ENCODE results near the gene CAMK2D.
"Not testable (repeated sequence)": the region's sequence is repeated elsewhere in the genome, so short reads cannot be mapped to it uniquely, and the experiment has no call there.

The CAMK2D gene

DNA sequence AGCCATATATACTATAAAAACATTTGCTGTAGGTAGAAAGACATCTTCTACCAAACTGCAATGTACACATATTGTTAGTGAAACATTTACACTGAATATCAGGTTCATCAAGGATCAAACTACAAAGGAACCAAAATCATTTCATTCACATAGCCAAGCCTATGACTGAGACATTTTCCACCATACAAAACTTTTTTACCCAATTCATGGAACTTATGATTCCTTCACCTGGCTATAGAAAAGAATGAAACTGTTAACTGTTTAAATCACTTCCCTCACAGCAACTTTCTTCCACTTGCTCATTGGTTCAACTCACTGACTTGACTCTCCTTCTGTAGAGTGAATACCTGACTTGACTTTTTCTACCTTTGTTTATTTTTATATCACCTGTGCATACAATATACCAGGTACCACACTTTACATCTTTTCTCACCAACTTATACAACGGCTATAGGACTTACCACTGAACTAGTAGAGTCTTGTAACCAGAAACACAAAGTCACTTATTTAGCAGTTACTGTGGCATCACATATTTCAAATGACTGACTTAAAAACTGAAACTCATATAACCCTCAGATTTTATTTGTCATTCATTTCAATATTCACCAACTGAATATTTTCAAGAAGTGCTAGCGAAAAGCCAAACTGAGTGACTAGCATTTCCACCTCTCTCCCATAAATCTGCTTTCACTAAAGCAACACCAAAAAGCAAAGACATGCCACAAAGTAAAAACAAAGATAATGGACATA lies 30.9 kb downstream of the CAMK2D start:
- no peak for DNase-seq

DNA sequence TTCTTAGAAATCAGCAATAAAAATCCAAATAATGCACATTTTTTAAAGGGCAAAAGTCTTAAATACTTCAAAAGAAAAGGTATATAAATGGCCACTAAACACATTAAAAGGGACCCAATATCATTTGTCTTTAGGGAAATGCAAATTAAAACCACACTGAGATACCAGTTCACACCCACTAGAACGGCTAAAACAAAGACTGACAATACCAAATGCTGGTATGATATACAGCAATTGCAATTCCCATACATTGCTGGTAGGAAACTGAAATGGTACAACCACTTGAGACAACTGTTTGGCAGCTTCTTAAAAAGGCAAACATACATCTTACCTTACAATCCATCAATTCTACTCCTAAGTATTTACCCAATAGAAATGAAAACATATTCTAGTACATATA lies 33.7 kb downstream of the CAMK2D start:
- no peak for DNase-seq

DNA sequence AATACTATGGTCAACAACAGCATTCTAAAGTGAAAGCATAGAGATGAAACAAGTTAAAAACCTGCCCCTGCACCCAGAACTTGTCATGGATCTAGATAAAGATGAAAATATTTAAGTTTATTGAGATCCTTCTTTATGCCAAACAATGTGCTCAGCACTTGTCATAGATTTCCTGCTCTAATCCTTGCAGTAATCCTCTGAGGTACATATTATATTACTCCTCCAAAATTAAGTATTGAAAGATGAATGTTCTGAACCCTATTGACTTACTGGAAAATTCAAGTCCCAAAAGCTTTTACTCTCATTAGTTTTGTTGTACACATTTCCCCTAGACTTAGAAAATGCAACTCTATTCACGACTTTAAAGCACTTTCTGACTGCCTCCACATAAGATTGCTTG lies 35.6 kb downstream of the CAMK2D start:
- no peak for DNase-seq

DNA sequence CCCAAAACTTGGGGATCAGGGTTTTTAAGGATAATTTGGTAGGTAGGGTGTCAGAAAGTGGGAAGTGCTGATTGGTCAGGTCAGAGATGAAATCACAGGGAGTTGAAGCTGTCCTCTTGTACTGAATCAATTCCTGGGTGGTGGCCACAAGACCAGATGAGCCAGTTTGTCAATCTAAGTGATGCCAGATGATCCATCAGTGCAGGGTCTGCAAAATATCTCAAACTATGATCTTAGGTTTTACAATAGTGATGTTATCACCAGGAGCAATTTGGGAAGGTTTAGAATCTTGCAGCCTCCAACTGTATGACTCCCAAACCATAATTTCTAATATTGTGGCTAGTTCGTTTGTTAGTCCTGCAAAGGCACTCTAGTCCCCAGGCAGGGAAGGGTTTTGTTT lies 43.3 kb downstream of the CAMK2D start:
- DNase-seq, result no peak

DNA sequence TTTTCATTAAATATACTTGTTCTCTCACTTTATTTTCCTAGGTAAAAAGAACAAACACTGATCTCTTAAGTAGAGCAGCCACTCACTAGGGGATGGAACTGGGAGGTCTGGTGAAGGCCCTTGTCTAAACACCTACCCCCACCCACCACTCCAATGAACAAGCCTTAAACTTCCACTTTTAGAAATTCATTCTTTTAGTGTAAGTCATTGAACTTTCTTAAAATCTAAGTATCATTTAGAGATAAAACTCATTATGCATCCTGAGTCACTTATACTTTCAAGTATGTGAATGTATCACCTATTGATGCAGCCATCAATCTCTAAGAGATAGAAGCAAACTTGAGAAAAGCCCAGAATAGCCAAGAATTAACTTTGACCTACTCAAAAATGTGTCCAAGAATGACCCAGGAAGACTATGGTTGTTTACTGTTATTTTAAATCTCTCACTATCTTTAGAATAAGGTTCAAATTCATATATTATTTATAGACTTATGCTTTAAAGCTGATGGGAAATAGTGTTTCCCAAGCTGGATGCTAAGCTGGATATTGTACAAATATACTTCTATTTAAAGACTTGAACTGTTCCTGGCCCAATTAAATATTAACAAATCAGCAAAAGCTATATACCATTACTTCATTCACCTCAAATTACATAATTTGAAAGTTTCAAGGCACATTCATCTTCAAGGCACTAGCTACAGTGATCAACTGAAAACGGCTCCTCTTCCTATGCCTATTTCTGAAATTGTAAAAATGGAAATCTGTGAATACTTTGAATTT lies 49.5 kb downstream of the CAMK2D start:
- no peak for DNase-seq

DNA sequence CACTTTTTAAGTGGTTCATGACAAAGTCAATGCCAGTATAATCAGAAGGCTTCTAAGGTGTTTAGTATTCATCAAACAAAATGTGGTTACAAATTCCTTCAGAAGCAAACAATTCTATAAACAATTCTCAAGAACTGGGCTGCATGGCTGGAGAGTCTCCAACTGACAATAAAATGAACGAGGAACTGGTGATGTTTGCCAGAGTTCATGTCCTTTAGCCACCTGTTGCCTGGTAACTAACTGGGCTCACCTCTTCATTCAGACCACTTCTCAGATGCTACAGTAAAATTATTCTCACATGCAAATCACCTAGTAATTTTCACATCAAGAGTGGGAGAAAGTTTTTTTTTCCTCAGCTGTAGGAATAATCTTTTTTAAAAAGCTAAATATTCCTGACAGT lies 53.3 kb downstream of the CAMK2D start:
- no peak for DNase-seq

DNA sequence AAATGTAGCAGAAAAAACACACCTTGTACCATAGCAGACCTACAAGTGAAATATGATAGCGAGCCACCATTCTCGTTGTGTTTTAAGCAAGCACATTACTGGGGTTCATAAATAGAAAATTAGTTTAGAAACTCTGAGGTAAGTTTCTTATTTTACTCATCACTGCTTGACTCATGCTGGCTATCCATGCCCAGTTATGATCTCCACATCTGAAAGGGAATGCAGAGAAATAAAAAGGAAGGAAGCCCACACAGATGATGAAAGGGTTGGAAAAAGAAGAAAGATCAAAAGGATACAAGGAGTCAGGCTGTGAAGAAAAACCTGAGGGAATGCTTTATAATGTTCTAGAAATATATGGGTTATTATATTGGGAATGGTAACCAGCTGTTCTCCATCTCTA lies 54.5 kb downstream of the CAMK2D start:
- no peak for DNase-seq

DNA sequence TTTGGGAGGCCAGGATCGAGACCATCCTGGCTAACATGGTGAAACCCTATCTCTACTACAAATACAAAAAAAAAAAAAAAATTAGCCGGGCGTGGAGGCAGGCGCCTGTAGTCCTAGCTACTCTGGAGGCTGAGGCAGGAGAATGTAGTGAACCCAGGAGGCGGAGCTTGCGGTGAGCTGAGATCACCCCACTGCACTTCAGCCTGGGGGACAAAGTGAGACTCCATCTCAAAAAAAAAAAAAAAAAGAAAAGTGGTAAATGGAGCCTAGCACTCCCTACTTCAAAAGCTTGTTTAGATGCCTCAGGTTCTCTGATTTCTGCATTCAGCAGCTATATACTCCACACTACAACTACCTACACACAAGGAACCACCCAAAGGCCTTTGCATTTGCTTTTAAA lies 56.4 kb downstream of the CAMK2D start:
- DNase-seq, result not testable (repeated sequence)

DNA sequence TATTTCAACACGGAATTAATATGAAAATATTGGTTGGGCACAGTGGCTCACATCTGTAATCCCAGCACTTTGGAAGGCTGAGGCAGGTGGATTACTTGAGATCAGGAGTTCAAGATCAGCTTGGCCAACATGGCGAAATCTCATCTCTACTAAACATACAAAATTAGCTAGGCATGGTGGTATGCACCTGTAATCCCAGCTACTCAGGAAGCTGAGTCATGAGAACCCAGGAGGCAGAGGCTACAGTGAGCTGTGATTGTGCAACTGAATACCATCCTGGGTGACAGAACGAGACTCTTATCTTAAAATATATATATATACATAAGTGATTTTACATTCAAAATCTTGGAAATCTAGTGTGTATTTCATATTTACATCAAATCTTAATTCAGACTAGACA lies 58.9 kb downstream of the CAMK2D start:
- not testable (repeated sequence) for DNase-seq

DNA sequence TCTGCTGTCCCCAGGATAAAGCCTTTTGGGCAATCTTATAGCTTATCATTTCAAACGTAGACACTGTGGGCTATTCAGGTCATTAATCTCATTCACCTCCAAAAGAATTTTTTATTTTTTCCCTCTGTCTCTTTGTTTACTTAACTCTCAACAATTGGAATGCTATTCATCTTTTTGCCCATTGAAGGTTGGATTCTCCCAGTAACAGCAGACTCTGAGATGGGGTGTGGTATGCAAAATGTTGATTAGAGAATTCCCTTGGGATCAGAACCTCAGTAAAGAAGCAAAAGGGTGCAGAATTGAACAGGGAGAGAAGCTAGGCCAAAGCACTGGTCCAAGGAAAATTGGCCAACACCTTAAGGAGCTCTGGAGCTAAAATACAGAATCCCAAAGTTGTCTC lies 60.4 kb downstream of the CAMK2D start:
- no peak for DNase-seq

DNA sequence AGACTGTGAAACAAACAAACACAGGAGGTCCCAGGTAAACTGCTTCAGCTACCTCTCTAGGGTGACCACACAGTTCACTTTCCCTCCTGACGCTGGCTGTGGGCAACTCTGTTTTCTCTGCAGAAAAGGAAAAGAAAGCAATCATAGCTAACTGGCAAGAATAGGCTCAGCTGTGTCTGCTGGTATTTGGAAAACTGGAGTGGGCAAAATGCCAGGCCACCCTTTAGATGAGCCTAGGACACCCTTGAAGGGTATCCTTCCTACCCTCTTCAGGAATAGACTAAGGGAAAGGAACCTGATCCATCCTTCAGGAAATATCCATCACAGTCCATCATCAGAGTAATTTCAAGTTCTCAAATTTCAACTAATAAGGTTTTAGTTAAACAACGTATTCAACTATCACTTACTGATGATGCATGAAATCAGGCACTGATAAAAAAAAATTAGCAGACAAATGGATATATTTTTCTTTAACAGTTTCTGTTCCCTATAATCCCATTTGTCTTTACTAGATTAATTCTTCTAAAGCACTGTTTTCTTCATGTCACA lies 60.9 kb downstream of the CAMK2D start:
- no peak for DNase-seq

DNA sequence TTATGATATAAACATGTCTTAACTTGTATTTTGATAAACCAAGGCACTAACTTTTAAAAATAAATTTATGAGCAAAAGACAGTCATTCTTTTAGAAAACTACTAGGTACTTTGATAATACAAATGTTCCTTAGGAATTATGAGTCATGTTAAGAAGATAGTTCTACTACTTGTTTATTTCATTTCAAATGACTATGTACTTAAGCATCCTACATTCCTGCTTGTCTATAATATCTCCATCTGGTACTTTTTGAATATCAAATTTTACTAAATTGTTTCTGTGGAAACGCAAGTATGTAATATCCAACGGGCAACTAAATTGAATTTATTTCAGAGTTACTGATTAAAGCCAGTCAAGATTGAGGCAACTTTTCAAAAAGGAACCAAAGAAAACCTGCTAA lies 61.8 kb downstream of the CAMK2D start:
- DNase-seq, result no peak

DNA sequence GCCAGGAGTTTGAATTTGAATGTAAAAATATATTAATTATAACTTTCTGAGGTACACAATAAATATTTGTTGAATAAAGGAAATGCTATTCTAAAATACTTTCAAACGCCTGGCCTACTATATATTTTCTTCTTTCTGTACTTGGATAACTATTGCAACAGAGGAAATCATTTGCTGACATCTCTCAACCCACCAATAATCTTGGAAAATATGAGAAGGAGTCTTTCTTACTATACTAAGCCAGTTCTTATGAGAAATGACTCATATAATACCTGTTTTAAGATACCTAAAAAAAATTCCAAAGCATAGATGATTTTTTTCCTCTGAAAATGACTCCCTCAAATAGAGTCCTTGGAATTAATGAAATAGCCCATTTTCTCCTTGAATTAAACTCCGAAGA lies 64.1 kb downstream of the CAMK2D start:
- no peak for DNase-seq

DNA sequence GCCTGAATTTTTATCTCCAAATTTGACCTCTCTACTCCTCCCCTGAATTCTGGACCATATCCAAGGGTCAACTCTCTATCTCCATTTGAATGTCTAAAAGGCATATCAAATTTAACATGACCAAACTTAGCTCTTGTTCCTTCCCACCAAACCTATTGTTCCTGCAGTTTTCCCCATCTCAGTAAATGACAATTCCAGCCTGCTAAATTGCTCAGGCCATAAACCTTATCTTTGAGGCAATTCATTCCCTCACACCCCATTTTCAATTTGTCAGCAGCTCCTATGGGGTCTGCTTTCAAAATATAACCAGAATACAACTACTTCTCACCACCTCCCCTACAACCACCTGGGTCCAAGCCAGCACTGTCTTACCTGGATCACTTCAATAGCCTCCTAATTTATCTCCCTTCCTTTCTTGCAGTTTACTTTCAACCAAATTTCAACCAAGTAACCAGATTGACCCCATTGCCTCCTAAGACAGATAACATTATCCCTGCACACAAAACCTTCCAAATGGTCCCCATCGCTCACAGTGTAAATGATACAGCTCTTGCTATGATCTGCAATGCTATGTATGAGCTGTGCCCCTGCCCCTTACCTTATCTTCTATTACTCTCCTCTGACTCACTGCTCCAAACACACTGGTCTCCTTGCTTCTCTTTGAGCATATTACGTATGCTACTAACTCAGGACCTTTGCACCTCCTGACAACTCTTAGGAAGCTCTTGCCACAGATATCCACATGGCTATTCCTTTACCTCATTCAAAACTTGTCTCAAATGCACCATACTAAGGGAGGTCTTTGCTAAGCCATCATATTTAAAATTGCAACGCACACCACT lies 66.0 kb downstream of the CAMK2D start:
- DNase-seq, result no peak

DNA sequence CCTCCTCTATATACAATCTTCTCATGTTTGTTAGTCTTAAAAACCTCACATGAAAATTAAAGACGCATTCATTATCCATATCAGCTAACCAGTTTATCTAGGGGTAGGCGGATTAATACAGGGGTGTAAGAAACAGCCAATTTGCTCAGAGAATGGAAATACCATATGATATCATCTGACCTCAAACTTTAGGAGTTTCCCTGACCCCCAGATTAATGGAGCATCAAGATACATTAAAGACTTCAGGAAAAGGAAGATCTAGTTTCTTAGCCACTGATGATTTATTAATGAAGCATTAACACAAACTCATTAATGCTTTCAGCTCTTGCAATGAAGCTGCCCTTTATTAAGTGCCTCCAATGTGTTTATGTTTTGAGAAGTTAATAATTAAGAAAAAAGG lies 67.5 kb downstream of the CAMK2D start:
- DNase-seq, result no peak

DNA sequence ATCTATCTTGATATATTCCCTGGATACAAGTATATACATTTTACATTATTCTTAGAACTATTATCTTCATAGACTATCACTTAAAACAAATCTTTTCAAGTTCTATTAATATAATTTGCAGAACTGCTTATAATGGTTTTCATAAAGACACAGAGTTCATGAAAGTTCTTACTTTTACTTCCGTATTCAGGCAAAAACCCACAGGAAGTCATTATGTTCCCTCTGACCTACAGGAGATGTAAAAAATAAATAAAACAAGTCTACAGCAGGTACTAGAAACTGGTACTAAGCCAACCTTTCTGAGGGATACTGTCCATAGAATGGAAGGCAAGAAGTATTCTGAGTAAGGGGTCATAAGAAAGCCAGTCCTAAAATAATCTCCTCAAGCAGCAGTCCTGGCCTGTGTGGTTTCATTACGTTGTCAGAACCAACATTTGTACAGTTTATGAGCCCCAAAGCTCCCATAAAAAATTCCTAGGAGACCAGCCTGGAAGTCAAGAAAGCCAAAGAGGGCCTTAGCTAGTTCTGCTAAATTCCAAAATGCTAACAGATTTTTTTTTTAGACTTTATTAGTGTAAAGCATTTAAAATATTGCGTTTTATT lies 68.6 kb downstream of the CAMK2D start:
- no peak for DNase-seq

DNA sequence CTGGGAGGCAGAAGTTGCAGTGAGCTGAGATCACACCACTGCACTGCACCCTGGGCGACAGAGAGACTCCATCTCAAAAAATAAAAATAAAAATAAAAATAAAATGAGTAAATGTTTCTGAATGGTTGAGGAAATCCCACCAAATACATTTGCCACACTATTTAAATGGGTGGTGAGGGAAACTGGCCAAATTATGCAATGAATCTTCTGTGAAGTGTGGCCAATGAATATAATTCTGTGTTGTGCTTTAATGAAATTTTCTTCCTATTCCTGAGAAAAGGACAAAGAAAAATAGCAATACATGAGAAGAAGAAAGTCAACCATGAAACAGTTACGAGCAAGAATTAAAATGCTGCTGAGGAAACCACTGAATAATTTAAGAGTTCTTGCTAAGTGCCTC lies 69.9 kb downstream of the CAMK2D start:
- DNase-seq, result no peak

DNA sequence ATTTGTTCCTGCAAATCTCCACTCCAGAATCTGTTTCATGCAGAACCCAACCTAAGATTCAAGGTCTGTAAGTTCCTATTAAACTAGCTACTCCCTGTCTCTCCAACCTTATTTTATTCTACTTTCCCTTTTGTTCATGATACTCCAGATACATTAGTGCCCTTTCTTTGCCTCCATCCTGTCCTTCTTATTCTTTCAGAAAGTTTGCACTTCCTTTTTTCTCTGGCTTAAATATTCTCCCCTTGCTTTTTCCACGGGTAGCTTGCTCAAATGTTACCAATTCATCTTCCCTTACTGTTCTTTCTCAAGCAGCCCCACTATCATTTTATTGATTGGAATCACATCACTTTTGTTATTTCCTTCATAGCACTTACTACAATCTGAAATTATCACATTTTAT lies 72.1 kb downstream of the CAMK2D start:
- DNase-seq, result no peak

DNA sequence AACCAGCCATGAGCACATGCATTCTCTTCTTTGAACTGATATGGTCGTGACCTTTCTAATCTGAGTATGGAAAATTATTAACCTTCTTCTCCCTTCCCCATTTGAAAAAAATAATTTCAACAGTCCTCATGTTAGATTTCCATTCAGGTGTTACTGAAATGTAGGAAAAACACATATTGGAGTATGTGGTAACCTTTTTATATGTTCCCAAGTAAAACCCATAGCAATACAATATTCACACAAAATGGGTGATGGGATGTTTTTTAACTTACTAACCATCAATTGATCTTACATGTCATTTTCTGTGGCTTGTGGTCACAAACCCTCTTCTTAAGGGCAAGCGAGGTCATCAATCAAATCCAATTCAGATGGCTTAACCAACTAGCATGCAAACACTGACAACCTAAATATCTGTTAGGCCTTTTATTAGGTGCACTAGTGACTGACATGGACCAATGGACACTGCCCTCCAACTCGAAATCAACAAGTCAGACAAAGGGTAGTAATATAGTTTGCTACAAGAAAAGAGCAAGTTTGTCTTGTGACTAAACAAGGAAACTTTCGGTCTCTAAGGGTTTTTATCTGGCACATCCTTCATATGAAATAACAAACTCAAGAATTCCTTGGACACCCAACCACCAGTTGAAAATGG lies 74.3 kb downstream of the CAMK2D start:
- no peak for DNase-seq

DNA sequence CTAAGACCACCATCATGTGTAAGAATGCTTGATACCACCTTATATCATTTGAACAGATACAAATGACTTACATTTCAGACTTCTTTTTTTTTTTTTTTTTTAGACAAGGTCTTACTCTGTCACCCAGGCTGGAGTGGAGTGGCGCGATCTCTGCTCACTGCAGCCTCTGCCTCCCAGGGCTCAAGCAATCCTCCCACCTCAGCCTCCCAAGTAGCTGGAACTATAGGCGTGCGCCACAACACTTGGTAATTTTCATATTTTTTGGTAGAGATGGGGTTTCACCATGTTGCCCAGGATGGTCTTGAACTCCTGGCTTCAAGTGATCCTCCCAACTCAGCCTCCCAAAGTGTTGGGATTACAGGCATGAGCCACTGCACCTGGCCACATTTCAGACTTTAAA lies 76.4 kb downstream of the CAMK2D start:
- not testable (repeated sequence) for DNase-seq

DNA sequence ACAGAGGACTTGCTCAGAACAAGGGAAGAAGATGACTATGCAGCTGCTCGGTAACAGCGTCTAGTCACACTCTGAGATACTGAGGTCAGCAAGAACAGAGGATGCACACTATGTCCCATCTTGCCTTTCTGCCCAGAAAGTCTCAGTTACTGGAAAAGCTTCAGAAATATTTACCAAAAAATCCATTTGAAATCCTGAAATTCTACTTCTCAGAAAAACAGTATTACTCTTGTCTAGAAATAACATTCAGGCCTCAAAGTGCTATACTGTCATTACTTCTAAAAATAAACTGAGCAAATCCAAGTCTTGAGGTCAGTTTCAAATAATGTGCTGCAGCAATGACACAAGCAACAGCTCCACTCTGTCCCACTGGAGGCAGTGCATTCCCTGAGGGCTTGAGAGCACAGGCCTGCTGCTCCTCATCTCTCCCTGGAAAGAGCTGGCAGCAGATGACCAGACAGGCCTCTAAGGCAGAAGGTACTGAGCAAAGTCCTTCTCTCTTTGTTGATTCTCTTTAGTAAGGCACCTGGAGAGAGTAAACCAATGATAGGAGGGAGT lies 76.9 kb downstream of the CAMK2D start:
- peak; percentile 15 to 39 for DNase-seq

All from SHP77 (cell line).